OCI-LY1 (cell line): Measurements from ENCODE around the gene KLHL15.
"Not testable (repeated sequence)": the region's sequence is repeated elsewhere in the genome, so short reads cannot be mapped to it uniquely, and the experiment has no call there.

ENCODE experiments used
- H2AFZ ChIP-seq: fragments of 200-600 bp; sonication (generic), shearing (Covaris generic); 2 replicates; pipeline ENCODE4 v1.6.0; 2014; ENCODE audit warnings: antibody characterized with exemption, mild to moderate bottlenecking, low read length
- H3F3A ChIP-seq: fragments of 200-600 bp; sonication (generic), shearing (Covaris generic); 2 replicates; pipeline ENCODE4 v1.6.0; 2014; ENCODE audit warnings: mild to moderate bottlenecking, antibody characterized with exemption, low read length, moderate library complexity; ENCODE audit not compliant: insufficient read depth
- H3K27ac ChIP-seq: fragments of 200-600 bp; sonication (generic); 2 replicates; pipeline ENCODE4 v1.5.1; 2014; ENCODE audit warnings: low read length, mixed run types, mild to moderate bottlenecking, low read depth; ENCODE audit not compliant: poor library complexity, severe bottlenecking
- H3K27me3 ChIP-seq: fragments of 200-600 bp; sonication (generic); 2 replicates; pipeline ENCODE4 v1.6.0; 2014; ENCODE audit warnings: antibody characterized with exemption, mild to moderate bottlenecking, low read length, moderate library complexity; ENCODE audit not compliant: insufficient read depth
- H3K36me3 ChIP-seq: fragments of 200-600 bp; sonication (generic); 2 replicates; pipeline ENCODE4 v1.6.1; 2014; ENCODE audit warnings: mild to moderate bottlenecking, antibody characterized with exemption, low read length, moderate library complexity, mixed read lengths; ENCODE audit not compliant: insufficient read depth
- H3K4me1 ChIP-seq: fragments of 200-600 bp; sonication (generic); 2 replicates; pipeline ENCODE4 v1.5.1; 2014; ENCODE audit warnings: mild to moderate bottlenecking, low read length, moderate library complexity; ENCODE audit not compliant: insufficient read depth, severe bottlenecking
- H3K4me2 ChIP-seq: fragments of 200-600 bp; sonication (generic), shearing (Covaris generic); 2 replicates; pipeline ENCODE4 v1.6.1; 2014; ENCODE audit warnings: low read length
- H3K4me3 ChIP-seq: fragments of 200-600 bp; sonication (generic); 2 replicates; pipeline ENCODE4 v1.5.1; 2014; ENCODE audit warnings: low read length, low read depth, mild to moderate bottlenecking, mixed read lengths; ENCODE audit not compliant: poor library complexity, severe bottlenecking
- H3K79me2 ChIP-seq: fragments of 200-600 bp; shearing (Covaris generic); 2 replicates; pipeline ENCODE4 v1.6.1; 2016; ENCODE audit warnings: mixed run types, low read length, mixed read lengths; ENCODE audit not compliant: insufficient read depth
- H3K9ac ChIP-seq: fragments of 200-600 bp; sonication (generic), shearing (Covaris generic); 2 replicates; pipeline ENCODE4 v1.6.1; 2014; ENCODE audit warnings: mild to moderate bottlenecking, low read length, mixed read lengths
- H3K9me2 ChIP-seq: fragments of 200-600 bp; sonication (generic), shearing (Covaris generic); 2 replicates; pipeline ENCODE4 v1.6.1; 2014; ENCODE audit warnings: low read depth, mild to moderate bottlenecking, low read length, mixed read lengths
- H3K9me3 ChIP-seq: fragments of 200-600 bp; shearing (Covaris generic); 2 replicates; pipeline ENCODE4 v1.6.1; 2014; ENCODE audit warnings: low read length, mixed read lengths
- H4K20me1 ChIP-seq: fragments of 200-600 bp; sonication (generic), shearing (Covaris generic); 2 replicates; pipeline ENCODE4 v1.6.0; 2016; ENCODE audit warnings: mild to moderate bottlenecking, low read length; ENCODE audit not compliant: insufficient read depth
- EZH2 ChIP-seq: fragments of 200-600 bp; sonication (generic), shearing (Covaris generic); IDR thresholded peaks from 2 replicates; pipeline ENCODE4 v1.8.0; 2017; ENCODE audit warnings: borderline replicate concordance, mixed run types, mild to moderate bottlenecking, antibody characterized with exemption, low read length, moderate library complexity, mixed read lengths
- TF ChIP-seq, protein P1 (sequence below): fragments of 200-600 bp; sonication (generic), shearing (Covaris generic); IDR thresholded peaks from 2 replicates; pipeline ENCODE4 v1.5.1; 2017; ENCODE audit warnings: mild to moderate bottlenecking, antibody characterized with exemption, low read length, moderate library complexity, mixed read lengths

The KLHL15 gene

GRCh38 chrX:23980011-23980441 is 47.0 kb downstream of the KLHL15 start:
- Histone ChIP-seq H3K27ac (no peak overlapping the region), H3K9me2 (no peaks in the 10 kb centered on the region), H3F3A (no peaks in the 10 kb centered on the region), H3K36me3 (no peaks in the 10 kb centered on the region), H3K27me3 (no peaks in the 10 kb centered on the region), H3K79me2 (no peaks in the 10 kb centered on the region), H3K4me1 (no peaks in the 10 kb centered on the region), H2AFZ (no peak overlapping the region), H3K9me3 (no peaks in the 10 kb centered on the region), H3K9ac (no peak overlapping the region), H4K20me1 (no peaks in the 10 kb centered on the region), H3K4me3 (no peak overlapping the region), H3K4me2 (no peak overlapping the region)
- TF ChIP-seq, protein P1, sequence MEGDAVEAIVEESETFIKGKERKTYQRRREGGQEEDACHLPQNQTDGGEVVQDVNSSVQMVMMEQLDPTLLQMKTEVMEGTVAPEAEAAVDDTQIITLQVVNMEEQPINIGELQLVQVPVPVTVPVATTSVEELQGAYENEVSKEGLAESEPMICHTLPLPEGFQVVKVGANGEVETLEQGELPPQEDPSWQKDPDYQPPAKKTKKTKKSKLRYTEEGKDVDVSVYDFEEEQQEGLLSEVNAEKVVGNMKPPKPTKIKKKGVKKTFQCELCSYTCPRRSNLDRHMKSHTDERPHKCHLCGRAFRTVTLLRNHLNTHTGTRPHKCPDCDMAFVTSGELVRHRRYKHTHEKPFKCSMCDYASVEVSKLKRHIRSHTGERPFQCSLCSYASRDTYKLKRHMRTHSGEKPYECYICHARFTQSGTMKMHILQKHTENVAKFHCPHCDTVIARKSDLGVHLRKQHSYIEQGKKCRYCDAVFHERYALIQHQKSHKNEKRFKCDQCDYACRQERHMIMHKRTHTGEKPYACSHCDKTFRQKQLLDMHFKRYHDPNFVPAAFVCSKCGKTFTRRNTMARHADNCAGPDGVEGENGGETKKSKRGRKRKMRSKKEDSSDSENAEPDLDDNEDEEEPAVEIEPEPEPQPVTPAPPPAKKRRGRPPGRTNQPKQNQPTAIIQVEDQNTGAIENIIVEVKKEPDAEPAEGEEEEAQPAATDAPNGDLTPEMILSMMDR, result no peak
- no peak for TF ChIP-seq EZH2

- no peaks in the 10 kb centered on the region for H3K79me2 ChIP-seq
- no peaks in the 10 kb centered on the region for H3K36me3 ChIP-seq
- H3K27me3 ChIP-seq, result no peaks in the 10 kb centered on the region
- no peaks in the 10 kb centered on the region for H3F3A ChIP-seq
- H3K9me2 ChIP-seq, result no peaks in the 10 kb centered on the region
- no peaks in the 10 kb centered on the region for H4K20me1 ChIP-seq
- no peaks in the 10 kb centered on the region for H3K9me3 ChIP-seq
- no peak for TF ChIP-seq EZH2
- TF ChIP-seq, protein P1, result no peak
- H2AFZ ChIP-seq, result no peak overlapping the region
- H3K4me2 ChIP-seq, result no peak overlapping the region
- no peak overlapping the region for H3K4me3 ChIP-seq
- H3K9ac ChIP-seq, result no peak overlapping the region
- H3K27ac ChIP-seq, result no peak overlapping the region
- no peaks in the 10 kb centered on the region for H3K4me1 ChIP-seq
Observed at GRCh38 chrX:23978491-23978890, 48.5 kb downstream of the KLHL15 start.

DNA sequence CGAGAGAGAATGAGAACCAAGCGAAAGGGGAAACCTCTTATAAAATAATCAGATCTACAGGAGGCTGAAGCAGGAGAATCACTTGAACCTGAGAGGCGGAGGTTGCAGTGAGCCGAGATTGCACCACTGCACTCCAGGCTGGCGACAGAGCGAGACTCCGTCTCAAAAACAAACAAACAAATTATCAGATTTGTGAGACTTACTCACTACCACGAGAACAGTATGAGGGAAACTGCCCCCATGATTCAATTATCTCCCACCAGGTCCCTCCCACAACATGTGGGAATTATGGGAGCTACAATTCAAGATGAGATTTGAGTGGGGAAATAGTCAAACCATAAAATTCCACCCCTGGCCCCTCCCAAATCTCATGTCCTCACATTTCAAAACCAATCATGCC is 61.4 kb downstream of the KLHL15 start:
- H3K79me2 ChIP-seq, H3K9me3 ChIP-seq, H3K4me3 ChIP-seq, H3K4me1 ChIP-seq, H3K27me3 ChIP-seq, H3K9me2 ChIP-seq, H3K9ac ChIP-seq, H4K20me1 ChIP-seq, H3K27ac ChIP-seq, H2AFZ ChIP-seq, H3K36me3 ChIP-seq, H3F3A ChIP-seq, H3K4me2 ChIP-seq: not testable (repeated sequence)

GRCh38 chrX:23964191-23964590 is 62.8 kb downstream of the KLHL15 start:
- H4K20me1 ChIP-seq, result no peaks in the 10 kb centered on the region

More at GRCh38 chrX:23964191-23964590, 62.8 kb downstream of the KLHL15 start:
- no peak overlapping the region for H3K9ac ChIP-seq
- no peaks in the 10 kb centered on the region for H3K9me2 ChIP-seq
- TF ChIP-seq, protein P1, result no peak
- TF ChIP-seq EZH2, result no peak
- no peak overlapping the region for H3K27ac ChIP-seq
- H3F3A ChIP-seq, result no peaks in the 10 kb centered on the region
- no peaks in the 10 kb centered on the region for H3K27me3 ChIP-seq
- no peaks in the 10 kb centered on the region for H3K36me3 ChIP-seq
- no peak overlapping the region for H3K4me2 ChIP-seq
- no peaks in the 10 kb centered on the region for H3K79me2 ChIP-seq
- H3K4me3 ChIP-seq, result no peak overlapping the region
- H3K4me1 ChIP-seq, result no peaks in the 10 kb centered on the region
- no peaks in the 10 kb centered on the region for H3K9me3 ChIP-seq
- no peak overlapping the region for H2AFZ ChIP-seq
